HepG2 (cell line): ENCODE data around the gene SPATS2. TPM values are rescaled to one million over a fixed set of nuclear protein-coding genes. Genes with fewer than 3 reads are reported as not detected.

Source experiments
- ATAC-seq: fragments of 200-7000 bp; cut with Tn5 transposase; 3 replicates; pipeline ENCODE4 v1.9.1; 2020; ENCODE audit warnings: mild to moderate bottlenecking, moderate library complexity
- BruUV-seq: library from RNA; stranded (reverse); fragments of 400-500 nt; replicated peaks from 2 replicates; lab custom pipeline; 2021; lab: Mats Ljungman, UMichigan
- CTCF ChIA-PET: fragments of 300-600 bp; formaldehyde crosslinking; extraction: SDS; loops from one replicate; lab custom pipeline; 2021; ENCODE audit warnings: low total read pairs, inconsistent platforms, low intra/inter-chr PET ratio; lab: Yijun Ruan, JAX
- POLR2A ChIA-PET: fragments of 350-600 bp; sonication (Branson Sonifier 250); formaldehyde crosslinking; loops from one replicate; lab custom pipeline; 2020; ENCODE audit warnings: antibody characterized with exemption, inconsistent platforms; lab: Yijun Ruan, JAX
- DNase-seq: peaks from one replicate; pipeline ENCODE4 v3.0.0-alpha.2; 2015; ENCODE audit warnings: low spot score
- FAIRE-seq: peaks from 3 replicates; lab custom pipeline; 2011; peaks lifted over from hg19 to GRCh38; lab: Jason Lieb, UNC
- H2AFZ ChIP-seq: one replicate; pipeline ENCODE4 v1.6.1; 2011; ENCODE audit warnings: low read length, inconsistent platforms
- H3K27ac ChIP-seq: fragments of 300-600 bp; 3 replicates; pipeline ENCODE4 v1.8.0; 2011; ENCODE audit warnings: mixed run types, mild to moderate bottlenecking, mixed read lengths, low read length, inconsistent platforms; ENCODE audit not compliant: insufficient read depth; ENCODE audit errors: extremely low read length
- H3K27me3 ChIP-seq, 2 experiments: fragments of 200-600 bp in 1 of 2; 2 replicates in 1 of 2; 3 replicates in 1 of 2; pipeline versions ENCODE4 v1.6.0 to v1.8.0; 2011; ENCODE audit warnings: low read length in 2 of 2, mild to moderate bottlenecking in 2 of 2, moderate library complexity in 2 of 2, inconsistent platforms in 1 of 2; ENCODE audit not compliant: insufficient read depth in 2 of 2, control insufficient read depth in 1 of 2
- H3K36me3 ChIP-seq, 2 experiments: fragments of 200-600 bp in 1 of 2; replicated peaks in 1 of 2; 2 replicates in 1 of 2; 3 replicates in 1 of 2; pipeline versions ENCODE4 v1.5.1 to v1.8.0; 2011; ENCODE audit warnings: low read length in 2 of 2, inconsistent platforms in 1 of 2; ENCODE audit not compliant: insufficient read depth in 2 of 2, control insufficient read depth in 1 of 2
- H3K4me1 ChIP-seq: 2 replicates; pipeline ENCODE4 v1.5.1; 2012; ENCODE audit warnings: low read length, inconsistent platforms; ENCODE audit not compliant: insufficient read depth
- H3K4me2 ChIP-seq: 2 replicates; pipeline ENCODE4 v1.6.0; 2011; ENCODE audit warnings: low read depth, low read length, inconsistent platforms
- H3K4me3 ChIP-seq, 3 experiments: fragments of 200-600 bp in 1 of 3; sonication (generic), shearing (Covaris generic) in 1 of 3; replicated peaks in 1 of 3; 2 replicates each; pipeline ENCODE4 v1.5.1; 2011 to 2016; ENCODE audit warnings: low read length in 3 of 3, inconsistent platforms in 2 of 3, low read depth in 2 of 3, mild to moderate bottlenecking in 2 of 3, control low read depth in 1 of 3, mixed read lengths in 1 of 3; ENCODE audit not compliant: insufficient read depth in 1 of 3
- H3K79me2 ChIP-seq: one replicate; pipeline ENCODE4 v1.6.1; 2011; ENCODE audit warnings: low read length, inconsistent platforms; ENCODE audit not compliant: insufficient read depth
- H3K9ac ChIP-seq: 2 replicates; pipeline ENCODE4 v1.6.0; 2011; ENCODE audit warnings: mild to moderate bottlenecking, low read depth, low read length, inconsistent platforms; ENCODE audit not compliant: insufficient read depth
- H3K9me3 ChIP-seq: 2 replicates; pipeline ENCODE4 v1.5.1; 2012; ENCODE audit warnings: mild to moderate bottlenecking, low read length
- H4K20me1 ChIP-seq: 2 replicates; pipeline ENCODE4 v1.6.0; 2011; ENCODE audit warnings: inconsistent platforms, mild to moderate bottlenecking, low read length, moderate library complexity; ENCODE audit not compliant: insufficient read depth
- HDAC1 ChIP-seq: sonication (generic); formaldehyde crosslinking; IDR thresholded peaks from 2 replicates; pipeline ENCODE4 v1.5.1; 2020; ENCODE audit warnings: mild to moderate bottlenecking, missing genetic modification reagents
- HIVEP1 ChIP-seq: sonication (generic); formaldehyde crosslinking; IDR thresholded peaks from 2 replicates; pipeline ENCODE4 v1.4.0; 2020; ENCODE audit warnings: mild to moderate bottlenecking, missing genetic modification reagents
- NFYC ChIP-seq: IDR thresholded peaks from 2 replicates; pipeline ENCODE4 v1.6.1; 2016; ENCODE audit warnings: missing genetic modification reagents, missing compliant biosample characterization
- PCBP2 ChIP-seq: fragments of 200-400 bp; formaldehyde crosslinking; optimal IDR thresholded peaks from 2 replicates; pipeline ENCODE3; 2018; ENCODE audit warnings: low read length, low read depth; ENCODE audit not compliant: poor library complexity, severe bottlenecking
- RAD21 ChIP-seq: fragments of 450-650 bp; formaldehyde crosslinking; IDR thresholded peaks from 2 replicates; pipeline ENCODE4 v1.5.0; 2020; ENCODE audit warnings: mild to moderate bottlenecking
- SAFB2 ChIP-seq: sonication (generic); formaldehyde crosslinking; IDR thresholded peaks from 2 replicates; pipeline ENCODE4 v1.5.1; 2020; ENCODE audit warnings: missing genetic modification reagents, low read depth, mild to moderate bottlenecking, borderline replicate concordance
- SALL1 ChIP-seq: sonication (generic); formaldehyde crosslinking; IDR thresholded peaks from 2 replicates; pipeline ENCODE4 v1.8.0; 2022; ENCODE audit warnings: mild to moderate bottlenecking, missing genetic modification reagents
- ZFAT ChIP-seq: sonication (generic); formaldehyde crosslinking; conservative IDR thresholded peaks from 2 replicates; pipeline ENCODE4 v1.8.1; 2023; ENCODE audit warnings: missing genetic modification reagents, inconsistent platforms
- ZNF253 ChIP-seq: sonication (generic); formaldehyde crosslinking; IDR thresholded peaks from 2 replicates; pipeline ENCODE4 v1.8.0; 2022; ENCODE audit warnings: mild to moderate bottlenecking, missing genetic modification reagents, borderline replicate concordance
- ZNF841 ChIP-seq: sonication (generic); formaldehyde crosslinking; IDR thresholded peaks from 2 replicates; pipeline ENCODE4 v1.8.1; 2023; ENCODE audit warnings: missing genetic modification reagents, borderline replicate concordance
- WGBS: methylation state at CpG from one replicate; pipeline ENCODE4 v1.1.6; 2017; ENCODE audit warnings: low lambda C conversion rate; 5-methylcytosine and 5-hydroxymethylcytosine counted together
- in situ Hi-C: cut with HindIII; loops from 2 replicates; pipeline ENCODE4 v1.10.0; 2017; ENCODE audit warnings: low pct_unique_long_range_greater_than_20kb; ENCODE audit not compliant: extremely low pct_ligation_motif_present
- intact Hi-C: fragments of 100-400 bp; cut with micrococcal nuclease; formaldehyde crosslinking; loops from one replicate; pipeline ENCODE4 v1.10.0; 2022; ENCODE audit not compliant: unreplicated experiment
- polyA plus RNA-seq, 8 experiments: library from polyadenylated mRNA; depleted of rRNA in 3 of 8; stranded (reverse) in 7 of 8; unstranded in 1 of 8; fragments of >200 nt; fragmentation: Illumina TruSeq in 4 of 8; extraction: Trizol in 4 of 8; gene quantifications; 2 replicates each; pipeline versions ENCODE4 v1.2.1 to v1.2.3, GENCODE V29; 2011 to 2016; ENCODE audit warnings: low read depth in 4 of 8, missing spikeins in 1 of 8, mixed read lengths in 1 of 8; ENCODE audit not compliant: insufficient read depth in 1 of 8
- total RNA-seq, 5 experiments: library from RNA; depleted of rRNA; stranded (reverse); fragments of >200 nt; fragmentation: Illumina TruSeq; extraction: Trizol; gene quantifications; 2 replicates each; pipeline ENCODE4 v1.2.3, GENCODE V29; 2016; ENCODE audit warnings: low read depth in 1 of 5
- TF ChIP-seq, protein P1 (sequence below): IDR thresholded peaks from 2 replicates; pipeline ENCODE4 v1.6.1; 2016; ENCODE audit warnings: low read depth, borderline replicate concordance
- TF ChIP-seq, protein P2 (sequence below): sonication (generic); formaldehyde crosslinking; IDR thresholded peaks from 2 replicates; pipeline ENCODE4 v1.8.1; 2023; ENCODE audit warnings: mild to moderate bottlenecking, moderate library complexity, missing genetic modification reagents

The SPATS2 gene
- total and polyA plus RNA-seq, 2 of the 13 experiments (the other 11 are each of a cell fraction or from before 2014, with no cell fraction given): 19.3 to 28.1 TPM

DNA sequence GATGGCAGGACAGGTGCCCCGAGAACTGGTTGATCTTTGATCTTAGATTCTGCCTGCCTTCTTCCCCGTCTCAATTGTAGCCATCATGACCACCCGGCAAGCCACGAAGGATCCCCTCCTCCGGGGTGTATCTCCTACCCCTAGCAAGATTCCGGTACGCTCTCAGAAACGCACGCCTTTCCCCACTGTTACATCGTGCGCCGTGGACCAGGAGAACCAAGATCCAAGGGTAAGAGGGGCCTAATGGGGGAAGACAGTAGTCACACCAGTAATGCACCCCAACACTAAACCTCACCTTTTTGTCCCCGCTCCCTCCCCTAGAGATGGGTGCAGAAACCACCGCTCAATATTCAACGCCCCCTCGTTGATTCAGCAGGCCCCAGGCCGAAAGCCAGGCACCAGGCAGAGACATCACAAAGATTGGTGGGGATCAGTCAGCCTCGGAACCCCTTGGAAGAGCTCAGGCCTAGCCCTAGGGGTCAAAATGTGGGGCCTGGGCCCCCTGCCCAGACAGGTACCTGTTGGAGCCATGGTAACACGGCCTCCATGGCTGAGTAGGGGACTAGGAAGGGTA lies 43.7 kb upstream of the SPATS2 start:
- TF ChIP-seq, protein P1, sequence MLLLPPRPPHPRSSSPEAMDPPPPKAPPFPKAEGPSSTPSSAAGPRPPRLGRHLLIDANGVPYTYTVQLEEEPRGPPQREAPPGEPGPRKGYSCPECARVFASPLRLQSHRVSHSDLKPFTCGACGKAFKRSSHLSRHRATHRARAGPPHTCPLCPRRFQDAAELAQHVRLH: no peak
- TF ChIP-seq ZFAT (CRISPR knock-in tag) (no peak), ZNF841 (CRISPR knock-in tag) (no peak), RAD21 (no peak), ZNF253 (CRISPR knock-in tag) (no peak), SAFB2 (0 out of 2 replicates have a peak, but pooled peaks have one; percentile 17), HIVEP1 (CRISPR knock-in tag) (no peak), SALL1 (CRISPR knock-in tag) (no peak), PCBP2 (no peak), HDAC1 (CRISPR knock-in tag) (no peak), NFYC (no peak)
- TF ChIP-seq, protein P2, sequence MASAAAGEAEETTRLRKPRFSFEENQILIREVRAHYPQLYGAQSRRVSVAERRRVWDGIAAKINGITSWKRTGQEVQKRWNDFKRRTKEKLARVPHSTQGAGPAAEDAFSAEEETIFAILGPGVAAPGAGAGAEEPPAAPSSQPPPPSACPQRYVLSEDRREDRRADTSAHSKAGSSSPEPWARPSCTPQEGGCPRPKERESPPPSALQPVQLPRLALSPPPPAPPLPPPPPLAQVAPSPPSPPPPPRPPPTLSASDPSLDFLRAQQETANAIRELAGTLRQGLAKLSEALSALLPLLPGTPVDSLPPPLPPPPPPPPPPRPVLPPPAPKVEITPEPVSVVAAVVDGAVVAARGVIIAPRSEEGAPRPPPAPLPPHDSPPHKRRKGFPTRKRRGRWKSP (CRISPR knock-in tag): peak; percentile 15; the same call in 1 of the 2 replicates
- Histone ChIP-seq H3K9ac (peak overlapping the region; percentile 86), H3K4me1 (peaks cover 15% of the 10 kb centered on the region), H3K9me3 (no peaks in the 10 kb centered on the region), H3K36me3 (peaks cover 10 to 23% of the 10 kb centered on the region in 2 experiments), H3K4me3 (peak overlapping the region; percentile 75 to 98 (median 96)), H3K27me3 (peaks cover 0 to 4% of the 10 kb centered on the region in 2 experiments; a peak in 1 of 5 replicates), H3K79me2 (peaks cover 8% of the 10 kb centered on the region), H2AFZ (no peak overlapping the region), H3K27ac (peak overlapping the region; percentile 75), H3K4me2 (peak overlapping the region; percentile 95), H4K20me1 (no peaks in the 10 kb centered on the region)
- DNase-seq (no peak), ATAC-seq (no peak; the same call in 1 of the 3 replicates), FAIRE-seq (no peak)
- in situ Hi-C loops: no loop called here
- 5% methylated on average over 15 of the region's 19 CpGs for WGBS
- CTCF ChIA-PET: no interaction called here
- POLR2A ChIA-PET: interaction anchor here (0.8 to 2.2 kb wide), 12 partner anchors 8 to 418 kb away, joined by 3 to 18 read pairs (median 4); partner anchors contain the start of genes MCRS1, PRPF40B, SPATS2 and TMBIM6
- TSS peak; percentile 88 for BruUV-seq
- intact Hi-C loops: loop anchor here (1.0 kb wide), 1 partner anchor 24 kb away; no protein-coding TSS in a partner anchor
